ENCODE measurements around the gene METAP2. TPM values are rescaled to one million over a fixed set of nuclear protein-coding genes. Genes with fewer than 3 reads are reported as not detected.

METAP2 gene
- total and polyA plus RNA-seq, 2 of the 8 experiments (the other 6 are each of a cell fraction or from before 2014, with no cell fraction given), result 41.3 to 114 TPM

- H2BK12ac ChIP-seq (ENCODE audit: low read depth, low read length), result no peak overlapping the region
- H3K4me1 ChIP-seq (replicated peaks in 1 of 4; ENCODE audit: control insufficient read depth in 3 of 4, insufficient read depth in 4 of 4, low read length in 3 of 4), result no peaks in the 10 kb centered on the region
- peaks cover 2% of the 10 kb centered on the region for H3K79me1 ChIP-seq (ENCODE audit: low read depth, low read length)
- no peak overlapping the region for H2BK15ac ChIP-seq (ENCODE audit: low read length)
- H3K27me3 ChIP-seq (replicated peaks in 1 of 4; ENCODE audit: control insufficient read depth in 3 of 4, extremely low read depth in 1 of 4, insufficient read depth in 3 of 4, low read length in 3 of 4), result no peaks in the 10 kb centered on the region
- peaks cover 0 to 31% of the 10 kb centered on the region in 2 experiments; a peak in 2 of 4 replicates for H3K79me2 ChIP-seq (ENCODE audit: control insufficient read depth in 1 of 2, insufficient read depth in 2 of 2, low read length in 2 of 2)
- no peak overlapping the region for H2AFZ ChIP-seq (ENCODE audit: low read length)
- H3K9me3 ChIP-seq (ENCODE audit: insufficient read depth in 2 of 2, low read depth in 1 of 2, low read length in 1 of 2), result no peaks in the 10 kb centered on the region
- no peak overlapping the region for H3K4ac ChIP-seq (replicated peaks; ENCODE audit: insufficient read length, low read depth, low read length)
- H4K20me1 ChIP-seq (replicated peaks in 1 of 2; ENCODE audit: control insufficient read depth in 1 of 2, insufficient read depth in 2 of 2, low read length in 2 of 2), result peaks cover 3 to 4% of the 10 kb centered on the region in 2 experiments
- no peak overlapping the region for H4K5ac ChIP-seq (ENCODE audit: insufficient read length, low read depth, low read length)
- no peaks in the 10 kb centered on the region; the same call in 1 of the 2 replicates for H3K23me2 ChIP-seq (ENCODE audit: low read depth, low read length)
- H4K8ac ChIP-seq (ENCODE audit: extremely low read depth, insufficient read depth, low read length), result no peak overlapping the region
- H3K4me3 ChIP-seq (ENCODE audit: extremely low read depth in 1 of 4, insufficient read depth in 2 of 4, low read depth in 3 of 4, low read length in 4 of 4), result no peak overlapping the region
- H3K18ac ChIP-seq (ENCODE audit: extremely low read depth, low read length), result no peak overlapping the region
- POLR2A ChIA-PET (ENCODE audit: partially characterized antibody), result no interaction called here
- no peak overlapping the region for H3K4me2 ChIP-seq (ENCODE audit: insufficient read depth in 1 of 2, low read depth in 2 of 2, low read length in 2 of 2)
- CTCF ChIA-PET (ENCODE audit: partially characterized antibody), result no interaction called here
- H3K56ac ChIP-seq (replicated peaks; ENCODE audit: insufficient read length, low read depth, low read length), result no peak overlapping the region
- FAIRE-seq, result no peak
- H2BK120ac ChIP-seq (replicated peaks; ENCODE audit: low read depth, low read length), result no peak overlapping the region
- H3K36me3 ChIP-seq (ENCODE audit: control insufficient read depth in 2 of 4, insufficient read depth in 4 of 4, low read length in 3 of 4), result peaks cover 6 to 75% (median 33%) of the 10 kb centered on the region in 4 experiments
- no peak overlapping the region for H2BK5ac ChIP-seq (ENCODE audit: low read depth, low read length)
- 100% methylated on average over 1 of the region's 1 CpG; no CpG with 5 or more reads in 1 of the 2 experiments for WGBS, 2 experiments (ENCODE audit: extremely low coverage in 1 of 2, insufficient coverage in 1 of 2, insufficient read length in 1 of 2, insufficient replicate concordance in 2 of 2, low coverage in 1 of 2, low lambda C conversion rate in 2 of 2, missing lambda C conversion rate in 1 of 2)
- DNase-seq (ENCODE audit: low read depth in 1 of 2, low spot score in 2 of 2), result no peak
- H4K91ac ChIP-seq (replicated peaks; ENCODE audit: insufficient read length, low read length), result no peak overlapping the region
- H2AK5ac ChIP-seq (ENCODE audit: low read depth, low read length), result no peak overlapping the region
- no peak overlapping the region for H3K27ac ChIP-seq (ENCODE audit: low read depth, low read length)
- H3K23ac ChIP-seq (ENCODE audit: insufficient read length), result no peak overlapping the region
- no peak overlapping the region for H3K9ac ChIP-seq (replicated peaks in 1 of 4; ENCODE audit: extremely low read depth in 1 of 4, low read depth in 3 of 4, low read length in 3 of 4)
- H2BK20ac ChIP-seq (ENCODE audit: low read length), result no peak overlapping the region
- no peak overlapping the region for H3K14ac ChIP-seq (ENCODE audit: insufficient read length)
- TF ChIP-seq RNF2 (IDR thresholded peaks at IDR 0.05; ENCODE audit: borderline replicate concordance, low read depth, low read length, missing control alignments, poor library complexity, severe bottlenecking), result no peak
- TF ChIP-seq GTF2F1 (IDR thresholded peaks at IDR 0.05; ENCODE audit: borderline replicate concordance, low read depth, low read length), result no peak
- no peak for TF ChIP-seq BCL11A (IDR thresholded peaks at IDR 0.05; ENCODE audit: low read depth in 2 of 2, low read length in 2 of 2)
- no peak for TF ChIP-seq SP2 (IDR thresholded peaks at IDR 0.05; ENCODE audit: low read length)
- no peak for TF ChIP-seq TEAD4 (IDR thresholded peaks at IDR 0.05; ENCODE audit: low read depth, low read length)
- no peak for TF ChIP-seq POU5F1 (IDR thresholded peaks at IDR 0.05; ENCODE audit: low read depth, low read length)
- no peak for TF ChIP-seq RXRA (IDR thresholded peaks at IDR 0.05; ENCODE audit: insufficient read depth, low read depth, low read length)
- no peak for TF ChIP-seq USF2 (IDR thresholded peaks at IDR 0.05; ENCODE audit: low read length)
- TF ChIP-seq EZH2 (IDR thresholded peaks at IDR 0.05; ENCODE audit: low read depth, low read length, severe bottlenecking), result no peak
- no peak for TF ChIP-seq MAX (IDR thresholded peaks at IDR 0.05)
- TF ChIP-seq EP300 (IDR thresholded peaks at IDR 0.05; ENCODE audit: borderline replicate concordance in 1 of 2, low read depth in 2 of 2, low read length in 2 of 2), result no peak
- TF ChIP-seq POLR2AphosphoS5 (IDR thresholded peaks at IDR 0.05; ENCODE audit: low read depth, low read length), result no peak
Observed at GRCh38 chr12:95495433-95495832, 21.5 kb downstream of the METAP2 start.

All from H1 (cell line).